H9 (cell line): ENCODE data around the gene SKAP1. TPM values are rescaled to one million over a fixed set of nuclear protein-coding genes. Genes with fewer than 3 reads are reported as not detected.

ENCODE experiments used
- DNase-seq: peaks from one replicate; pipeline ENCODE4 v3.0.0-alpha.2; 2017
- H2AFZ ChIP-seq: one replicate; pipeline ENCODE4 v1.6.1; 2013; ENCODE audit warnings: mild to moderate bottlenecking, low read length, control low read depth, moderate library complexity
- H2AK5ac ChIP-seq: 2 replicates; pipeline ENCODE4 v1.6.1; 2013; ENCODE audit warnings: low read length, control low read depth, mixed read lengths; ENCODE audit not compliant: insufficient read length
- H2BK120ac ChIP-seq: one replicate; pipeline ENCODE4 v1.6.1; 2013; ENCODE audit warnings: low read depth, mild to moderate bottlenecking, low read length, control low read depth, inconsistent platforms; ENCODE audit not compliant: poor library complexity, severe bottlenecking
- H2BK12ac ChIP-seq: 2 replicates; pipeline ENCODE4 v1.6.1; 2013; ENCODE audit warnings: low read length, control low read depth, mixed read lengths, low read depth; ENCODE audit not compliant: insufficient read length
- H2BK15ac ChIP-seq: 2 replicates; pipeline ENCODE4 v1.6.1; 2013; ENCODE audit warnings: low read depth, low read length, control low read depth
- H2BK20ac ChIP-seq: one replicate; pipeline ENCODE4 v1.6.1; 2013; ENCODE audit warnings: low read depth, mild to moderate bottlenecking, low read length, control low read depth, inconsistent platforms; ENCODE audit not compliant: poor library complexity, severe bottlenecking
- H2BK5ac ChIP-seq: 2 replicates; pipeline ENCODE4 v1.6.1; 2013; ENCODE audit warnings: low read length, control low read depth, mixed read lengths; ENCODE audit not compliant: insufficient read length
- H3K14ac ChIP-seq: 2 replicates; pipeline ENCODE4 v1.6.1; 2013; ENCODE audit warnings: low read length, control low read depth; ENCODE audit not compliant: insufficient read depth
- H3K18ac ChIP-seq: 2 replicates; pipeline ENCODE4 v1.6.1; 2013; ENCODE audit warnings: low read depth, mild to moderate bottlenecking, mixed read lengths, low read length, control low read depth; ENCODE audit not compliant: insufficient read length
- H3K23ac ChIP-seq: 2 replicates; pipeline ENCODE4 v1.6.1; 2013; ENCODE audit warnings: low read length, control low read depth, mixed read lengths, low read depth; ENCODE audit not compliant: insufficient read length
- H3K23me2 ChIP-seq: 2 replicates; pipeline ENCODE4 v1.6.1; 2013; ENCODE audit warnings: low read depth, mild to moderate bottlenecking, mixed read lengths, low read length, control low read depth; ENCODE audit not compliant: insufficient read length, poor library complexity, severe bottlenecking
- H3K27ac ChIP-seq: 2 replicates; pipeline ENCODE4 v1.5.1; 2013; ENCODE audit warnings: low read length, control low read depth, mixed read lengths, low read depth; ENCODE audit not compliant: insufficient read length
- H3K27me3 ChIP-seq: 2 replicates; pipeline ENCODE4 v1.6.1; 2013; ENCODE audit warnings: low read length, control low read depth, inconsistent platforms; ENCODE audit not compliant: insufficient read depth
- H3K4ac ChIP-seq: 2 replicates; pipeline ENCODE4 v1.6.1; 2013; ENCODE audit warnings: low read depth, mild to moderate bottlenecking, control low read depth, inconsistent platforms, low read length, moderate library complexity
- H3K4me1 ChIP-seq: 2 replicates; pipeline ENCODE4 v1.6.1; 2013; ENCODE audit warnings: low read length, control low read depth, inconsistent platforms; ENCODE audit not compliant: insufficient read depth
- H3K4me2 ChIP-seq: 2 replicates; pipeline ENCODE4 v1.6.1; 2013; ENCODE audit warnings: low read length, control low read depth, mixed read lengths; ENCODE audit not compliant: insufficient read length, insufficient read depth
- H3K56ac ChIP-seq: 2 replicates; pipeline ENCODE4 v1.6.1; 2013; ENCODE audit warnings: low read depth, mild to moderate bottlenecking, mixed read lengths, low read length, control low read depth; ENCODE audit not compliant: insufficient read length
- H3K79me1 ChIP-seq: 2 replicates; pipeline ENCODE4 v1.6.1; 2013; ENCODE audit warnings: low read depth, mild to moderate bottlenecking, moderate library complexity, low read length, control low read depth, inconsistent platforms; ENCODE audit not compliant: insufficient read depth, poor library complexity, severe bottlenecking
- H3K79me2 ChIP-seq: 2 replicates; pipeline ENCODE4 v1.6.1; 2013; ENCODE audit warnings: low read length, control low read depth, inconsistent platforms; ENCODE audit not compliant: insufficient read depth
- H3K9ac ChIP-seq: 2 replicates; pipeline ENCODE4 v1.6.1; 2013; ENCODE audit warnings: low read length, control low read depth, mixed read lengths; ENCODE audit not compliant: insufficient read length; ENCODE audit errors: extremely low read depth
- H3K9me3 ChIP-seq: one replicate; pipeline ENCODE4 v1.6.1; 2013; ENCODE audit warnings: low read depth, low read length, inconsistent platforms; ENCODE audit not compliant: control insufficient read depth
- H3T11ph ChIP-seq: one replicate; pipeline ENCODE4 v1.6.1; 2013; ENCODE audit warnings: mild to moderate bottlenecking, low read length, control low read depth, inconsistent platforms
- H4K20me1 ChIP-seq: one replicate; pipeline ENCODE4 v1.6.1; 2013; ENCODE audit not compliant: control insufficient read depth, insufficient read length, insufficient read depth
- H4K5ac ChIP-seq: 2 replicates; pipeline ENCODE4 v1.6.1; 2013; ENCODE audit warnings: low read depth, mild to moderate bottlenecking, mixed read lengths, low read length, control low read depth; ENCODE audit not compliant: insufficient read length
- H4K8ac ChIP-seq: replicated peaks from 2 replicates; pipeline ENCODE4 v1.6.1; 2013; ENCODE audit warnings: low read length, control low read depth, mixed read lengths, low read depth; ENCODE audit not compliant: insufficient read length
- H4K91ac ChIP-seq: 2 replicates; pipeline ENCODE4 v1.6.1; 2013; ENCODE audit warnings: low read depth, mild to moderate bottlenecking, moderate library complexity, mixed read lengths, low read length, control low read depth; ENCODE audit not compliant: insufficient read length
- H3K27ac Mint-ChIP-seq, 3 experiments: 2 replicates in 2 of 3; 3 replicates in 1 of 3; pipeline ENCODE4 v1.8.0; 2020 to 2021; ENCODE audit warnings: mixed read lengths in 3 of 3, mild to moderate bottlenecking in 1 of 3, moderate library complexity in 1 of 3
- H3K27me3 Mint-ChIP-seq: 2 replicates; pipeline ENCODE4 v1.8.0; 2021; ENCODE audit warnings: low read depth, mild to moderate bottlenecking, moderate library complexity, mixed read lengths
- H3K36me3 Mint-ChIP-seq, 3 experiments: 2 replicates in 2 of 3; 3 replicates in 1 of 3; pipeline ENCODE4 v1.8.0; 2020 to 2021; ENCODE audit warnings: low read depth in 3 of 3, mixed read lengths in 3 of 3; ENCODE audit not compliant: insufficient read depth in 1 of 3
- H3K4me1 Mint-ChIP-seq, 2 experiments: 2 replicates each; pipeline ENCODE4 v1.8.0; 2020; ENCODE audit warnings: mixed read lengths in 2 of 2
- H3K4me3 Mint-ChIP-seq, 2 experiments: 2 replicates in 1 of 2; 3 replicates in 1 of 2; pipeline ENCODE4 v1.8.0; 2020 to 2021; ENCODE audit warnings: mild to moderate bottlenecking in 2 of 2, mixed read lengths in 2 of 2, moderate library complexity in 1 of 2
- H3K9me3 Mint-ChIP-seq, 2 experiments: 2 replicates in 1 of 2; 3 replicates in 1 of 2; pipeline ENCODE4 v1.8.0; 2020; ENCODE audit warnings: mild to moderate bottlenecking in 2 of 2, mixed read lengths in 2 of 2, moderate library complexity in 1 of 2
- CTCF ChIP-seq: fragments of 200-600 bp; sonication (generic); conservative IDR thresholded peaks from 3 replicates; pipeline ENCODE4 v1.8.0; 2021; ENCODE audit warnings: antibody characterized with exemption, mild to moderate bottlenecking
- WGBS: extraction: QIAGEN DNeasy Blood & Tissue Kit; methylation state at CpG from one replicate; pipeline ENCODE4 v1.1.7; 2013; ENCODE audit warnings: missing lambda C conversion rate, low lambda C conversion rate, mixed read lengths; ENCODE audit not compliant: insufficient read length; ENCODE audit errors: extremely low coverage; 5-methylcytosine and 5-hydroxymethylcytosine counted together
- total RNA-seq: library from RNA; stranded (reverse); gene quantifications from 2 replicates; pipeline ENCODE4 v1.2.1, GENCODE V29; 2021

Gene SKAP1
- total RNA-seq, 1 experiment from 2014 or later, result not detected

- no peak overlapping the region for H2BK5ac ChIP-seq
- H3K27ac ChIP-seq, result no peak overlapping the region
- H2BK120ac ChIP-seq, result no peak overlapping the region
- TF ChIP-seq CTCF, result no peak
- Mint-ChIP-seq H3K27me3 (peaks cover 25% of the 10 kb centered on the region), H3K4me1 (peaks cover 14 to 18% of the 10 kb centered on the region in 2 experiments), H3K36me3 (no peaks in the 10 kb centered on the region), H3K4me3 (no peak overlapping the region), H3K27ac (no peak overlapping the region), H3K9me3 (no peaks in the 10 kb centered on the region)
- no peak overlapping the region for H4K5ac ChIP-seq
- no peak overlapping the region for H3K23ac ChIP-seq
- H3K18ac ChIP-seq, result no peak overlapping the region
- no peak for DNase-seq
- no peak overlapping the region for H3K9ac ChIP-seq
- no peak overlapping the region for H2BK20ac ChIP-seq
- H2BK15ac ChIP-seq, result no peak overlapping the region
- no peaks in the 10 kb centered on the region for H3K9me3 ChIP-seq
- no peak overlapping the region for H3K56ac ChIP-seq
- peaks cover 5% of the 10 kb centered on the region; the same call in 1 of the 2 replicates for H3K4me1 ChIP-seq
- no peak overlapping the region for H3K4me2 ChIP-seq
- no peak overlapping the region for H2AK5ac ChIP-seq
- H2AFZ ChIP-seq, result no peak overlapping the region
- no peak overlapping the region for H4K91ac ChIP-seq
- H3K23me2 ChIP-seq, result no peaks in the 10 kb centered on the region
- H3K14ac ChIP-seq, result no peak overlapping the region
- no peaks in the 10 kb centered on the region for H3K79me2 ChIP-seq
- H3T11ph ChIP-seq, result no peak overlapping the region
- WGBS, result no CpG with 5 or more reads among the region's 6 CpGs
- no peak overlapping the region for H2BK12ac ChIP-seq
- no peak overlapping the region for H3K4ac ChIP-seq
- no peaks in the 10 kb centered on the region for H3K27me3 ChIP-seq
- H4K8ac ChIP-seq, result no peak overlapping the region
- H4K20me1 ChIP-seq, result no peaks in the 10 kb centered on the region
- H3K79me1 ChIP-seq, result no peaks in the 10 kb centered on the region
Measured at GRCh38 chr17:48225725-48226567, 204.1 kb downstream of the SKAP1 start.
